NCI-H460 (cell line): ENCODE results near the gene TMTC3. TPM values are rescaled to one million over a fixed set of nuclear protein-coding genes. Genes with fewer than 3 reads are reported as not detected.
"Not testable (repeated sequence)": the region's sequence is repeated elsewhere in the genome, so short reads cannot be mapped to it uniquely, and the experiment has no call there.

Experiments
- DNase-seq: peaks from one replicate; pipeline ENCODE4 v3.0.0-alpha.2; 2016; ENCODE audit warnings: low read depth; ENCODE audit errors: extremely low read depth
- polyA plus RNA-seq: library from polyadenylated mRNA; depleted of rRNA; stranded (reverse); fragments of >200 nt; gene quantifications from 2 replicates; pipeline ENCODE4 v1.2.3, GENCODE V29; 2014; cell fraction: nucleus; rRNA removed
- total RNA-seq: library from RNA; depleted of rRNA; stranded (reverse); fragments of >200 nt; shearing (Covaris generic); gene quantifications from 2 replicates; pipeline ENCODE4 v1.2.3, GENCODE V29; 2014; rRNA removed

Gene TMTC3
- total RNA-seq, result 36.0 and 36.5 TPM in 2 replicates
- 14.0 and 18.4 TPM in 2 replicates for polyA plus RNA-seq

DNA sequence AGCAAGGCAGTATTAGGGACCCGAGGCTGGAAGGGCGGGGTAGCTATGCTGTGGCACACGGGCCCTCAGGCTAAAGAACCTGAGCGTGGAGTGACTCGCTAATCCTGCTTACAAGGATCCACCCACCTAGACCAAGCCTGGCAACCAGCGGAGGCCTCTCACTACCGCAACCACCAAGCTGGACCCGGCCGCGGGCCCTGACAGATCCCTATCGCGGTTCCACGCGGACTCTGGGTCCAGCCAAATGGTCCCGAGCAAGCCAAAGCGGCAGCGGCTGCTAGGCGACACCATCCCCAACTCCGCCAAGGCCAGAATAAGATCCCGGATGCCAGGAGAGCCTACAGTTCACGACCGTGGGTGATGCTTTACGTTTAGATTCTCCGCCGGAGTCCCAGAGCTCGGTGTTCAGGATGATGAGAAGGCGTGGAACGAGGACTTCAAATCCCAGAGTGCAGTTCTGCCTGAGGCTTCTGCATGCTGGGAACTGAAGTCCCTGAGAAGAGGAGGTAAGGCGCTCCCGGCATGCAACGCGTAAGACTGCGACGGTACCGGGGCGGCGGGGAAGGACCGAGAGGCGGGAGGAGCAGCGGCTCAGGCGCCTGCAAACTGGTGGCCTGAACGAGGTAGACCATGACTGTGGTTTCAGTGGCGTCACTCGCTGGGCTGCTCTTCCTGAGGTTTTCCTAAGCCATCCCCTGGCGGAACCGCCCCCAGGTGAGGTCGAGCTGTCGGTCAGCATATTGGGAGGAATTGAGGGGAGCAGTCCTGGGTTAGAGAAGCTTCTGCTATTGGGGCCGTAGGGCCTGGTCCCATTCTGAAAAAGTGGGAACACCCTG lies at the start of gene TMTC3, which contains the start of gene CEP290:
Gene TMTC3, plus strand, starts transcription at position 534 of the 836 bp plus-strand sequence. CDS start 6,009 bp downstream, outside the sequence.
Gene CEP290, minus strand, starts transcription at position 315 of the 836 bp plus-strand sequence. CDS start 781 bp downstream, outside the sequence.
- DNase-seq, result peak; percentile 100

DNA sequence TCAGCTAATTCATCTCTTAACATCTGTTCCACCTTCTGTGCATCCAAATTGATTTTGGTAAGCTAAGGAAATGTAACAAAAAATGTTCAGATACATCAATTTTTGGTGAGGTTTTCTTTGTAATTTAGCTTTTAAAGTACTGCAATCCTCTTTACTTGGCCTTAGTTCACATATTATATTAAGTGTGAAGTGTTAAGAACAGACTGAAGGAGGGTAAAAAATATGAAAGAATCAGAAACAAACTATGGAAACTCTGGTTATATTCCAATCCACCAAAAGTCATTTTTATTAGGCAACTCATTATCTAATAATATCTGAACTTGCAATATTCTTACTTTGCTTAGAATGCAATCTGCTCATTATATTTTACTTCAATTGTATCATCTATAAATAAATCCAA lies 49.3 kb upstream of the TMTC3 start:
- no peak for DNase-seq

DNA sequence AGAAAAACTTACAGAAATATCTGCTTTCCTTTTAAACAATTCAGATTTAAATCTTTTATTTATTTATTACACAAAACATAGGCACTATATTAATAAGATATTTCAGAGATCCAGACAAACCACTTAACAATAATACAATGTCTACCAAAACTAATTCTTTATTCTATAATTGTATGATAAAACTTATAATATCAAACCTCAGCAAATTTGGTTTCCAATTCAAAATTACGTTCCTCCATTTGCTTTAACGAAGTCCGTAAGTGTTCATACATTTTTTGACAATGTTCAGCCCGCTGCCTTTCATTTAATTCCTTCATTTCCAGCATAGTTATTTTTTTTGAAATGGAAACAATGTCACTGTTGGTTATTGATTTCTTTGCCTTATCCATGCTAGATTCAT lies 48.5 kb upstream of the TMTC3 start:
- DNase-seq, result no peak

DNA sequence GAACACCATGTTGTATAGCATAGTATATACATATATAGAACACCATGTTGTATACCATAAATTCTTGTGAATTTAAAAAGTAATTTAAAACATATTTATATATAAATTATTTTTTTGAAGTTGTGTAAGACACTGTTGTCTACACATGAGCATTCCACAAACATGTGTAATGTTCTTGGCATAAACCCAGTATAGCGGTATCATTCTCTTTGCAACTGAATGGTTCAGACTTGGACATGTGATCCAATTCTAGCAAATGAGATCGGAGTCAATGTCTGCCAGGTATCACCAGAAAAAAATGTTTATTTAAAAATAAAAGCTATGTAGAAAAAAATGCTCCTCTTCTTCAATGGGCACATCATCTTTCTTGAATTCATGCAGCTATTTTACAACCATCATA lies 34.1 kb upstream of the TMTC3 start:
- DNase-seq, result no peak

DNA sequence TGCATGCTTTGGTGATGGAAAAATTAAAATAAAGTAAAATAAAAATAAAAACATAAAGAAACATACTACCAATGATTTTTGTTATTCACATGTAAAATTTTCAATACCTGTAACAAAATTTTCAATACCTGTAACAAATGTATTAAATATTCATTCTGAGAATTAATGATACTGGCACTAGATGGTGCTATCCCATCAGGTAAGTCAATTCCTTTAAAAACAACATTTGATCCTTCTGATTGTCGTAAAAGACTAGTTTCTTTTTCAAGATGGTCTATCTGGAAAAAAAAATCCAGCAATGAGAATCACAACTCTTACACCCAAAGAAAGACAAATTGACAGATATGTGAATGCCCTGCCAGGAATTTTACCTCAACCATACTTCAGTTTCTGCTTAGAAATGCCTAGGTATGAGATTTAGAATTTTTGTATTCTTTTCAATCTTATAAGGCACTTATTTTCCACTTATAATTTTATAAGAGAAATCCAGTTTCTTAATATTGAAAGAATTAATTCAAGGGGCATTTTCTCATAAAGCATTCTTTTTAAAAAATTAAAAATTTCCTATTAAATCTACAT lies 30.9 kb upstream of the TMTC3 start:
- DNase-seq, result peak; percentile 45

DNA sequence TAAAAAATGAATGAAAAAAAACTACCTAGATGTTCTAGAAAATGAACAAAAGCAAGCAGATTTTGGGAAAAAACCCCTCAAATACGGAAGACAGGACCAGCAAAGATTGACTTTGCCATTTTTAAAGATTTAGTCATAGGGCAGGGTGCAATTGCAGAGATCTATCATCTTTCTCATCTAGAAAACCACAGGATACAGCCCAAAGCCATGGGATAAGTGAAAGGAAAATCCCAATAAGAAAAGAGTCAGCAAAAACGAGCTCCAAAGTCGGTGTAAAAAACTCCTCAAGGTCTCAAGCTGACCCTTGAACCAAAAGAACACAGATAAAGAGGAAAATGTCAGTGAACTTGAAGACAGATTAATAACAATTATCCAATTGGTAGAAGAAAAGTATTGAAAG lies 28.2 kb upstream of the TMTC3 start:
- DNase-seq, result no peak

DNA sequence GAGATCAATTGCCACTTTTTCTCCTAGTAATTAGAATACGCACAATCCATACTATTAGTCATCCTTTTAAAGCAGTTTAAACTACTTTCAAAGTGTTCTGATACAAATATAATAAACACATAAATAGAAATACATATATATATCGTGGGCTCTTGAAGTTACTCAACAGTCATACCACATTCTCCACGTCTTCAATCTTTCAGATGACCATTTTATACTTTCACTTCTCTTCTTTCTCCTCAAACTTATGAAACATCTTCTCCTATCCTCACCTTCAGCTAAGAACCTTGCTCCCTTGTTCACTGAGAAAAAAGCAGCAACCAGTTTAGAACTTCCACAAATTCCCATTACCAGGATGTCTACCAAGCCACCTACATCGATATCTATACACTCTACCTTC lies 19.4 kb upstream of the TMTC3 start:
- no peak for DNase-seq

DNA sequence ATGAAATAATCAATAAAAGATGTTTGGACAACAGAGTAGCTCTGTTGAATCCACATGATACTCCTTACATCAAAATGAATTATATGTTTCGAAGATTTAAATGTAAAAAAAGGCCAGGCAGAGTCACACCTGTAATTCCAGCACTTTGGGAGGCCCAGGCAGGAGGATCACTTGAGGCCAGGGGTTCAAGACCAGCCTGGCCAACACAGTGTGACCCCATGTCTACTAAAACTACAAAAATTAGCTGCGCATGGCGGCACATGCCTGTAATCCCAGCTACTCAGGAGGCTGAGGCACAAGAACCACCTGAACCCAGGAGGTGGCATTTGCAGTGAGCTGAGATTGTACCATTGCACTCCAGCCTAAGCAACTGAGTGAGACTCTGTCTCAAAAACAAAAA lies 15.0 kb upstream of the TMTC3 start:
- no peak for DNase-seq

DNA sequence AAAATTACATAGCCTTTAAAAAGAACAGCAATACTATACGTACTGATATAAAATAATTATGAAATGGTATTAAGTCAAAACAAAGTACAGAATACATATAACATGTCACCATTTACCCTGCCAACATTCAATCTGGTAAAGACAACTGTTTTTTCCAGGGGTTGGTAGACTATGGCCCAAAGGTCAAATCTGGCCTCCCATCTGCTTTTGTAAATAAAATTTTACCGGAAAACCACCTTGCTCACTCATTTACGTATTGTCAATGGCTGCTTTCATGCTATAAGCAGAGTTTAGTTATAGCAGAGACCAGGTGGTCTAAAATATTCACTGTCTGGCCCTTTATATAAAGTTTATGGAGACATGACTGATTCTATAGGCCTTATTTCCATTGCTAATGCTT lies 14.3 kb upstream of the TMTC3 start:
- DNase-seq, result no peak

DNA sequence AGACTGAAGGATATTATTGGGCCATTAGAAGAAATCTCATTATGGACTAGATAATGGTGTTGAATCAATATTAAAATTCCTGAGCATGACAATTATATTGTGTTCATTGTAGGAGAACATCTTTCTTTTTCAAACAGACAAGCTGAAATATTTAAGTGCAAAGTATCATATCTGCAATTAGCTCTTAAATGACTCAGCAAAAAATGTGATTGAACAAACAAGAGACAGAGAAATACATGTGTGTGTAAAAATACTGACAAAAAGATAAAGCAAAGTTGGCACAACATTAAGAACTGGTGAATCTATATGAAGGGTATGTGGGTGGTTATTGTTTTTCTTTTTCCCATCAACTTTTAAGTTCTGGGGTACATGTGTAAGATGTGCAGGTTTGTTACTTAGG lies 9.7 kb upstream of the TMTC3 start:
- DNase-seq, result peak; percentile 17

DNA sequence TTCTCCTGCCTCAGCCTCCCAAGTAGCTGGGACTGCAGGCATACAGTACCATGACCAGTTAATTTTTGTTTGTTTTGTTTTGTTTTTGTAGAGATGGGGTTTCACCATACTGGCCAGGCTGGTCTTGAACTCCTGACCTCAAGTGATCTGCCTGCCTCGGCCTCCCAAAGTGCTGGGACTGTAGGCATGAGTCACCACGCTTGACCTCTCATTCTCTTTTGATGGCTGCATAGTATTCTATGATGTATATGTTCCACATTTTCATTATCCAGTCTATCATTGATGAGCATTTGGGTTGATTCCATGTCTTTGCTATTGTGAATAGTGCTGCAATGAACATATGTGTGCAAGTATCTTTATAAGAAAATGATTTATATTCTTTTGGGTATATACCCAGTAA lies 8.9 kb upstream of the TMTC3 start:
- not testable (repeated sequence) for DNase-seq

DNA sequence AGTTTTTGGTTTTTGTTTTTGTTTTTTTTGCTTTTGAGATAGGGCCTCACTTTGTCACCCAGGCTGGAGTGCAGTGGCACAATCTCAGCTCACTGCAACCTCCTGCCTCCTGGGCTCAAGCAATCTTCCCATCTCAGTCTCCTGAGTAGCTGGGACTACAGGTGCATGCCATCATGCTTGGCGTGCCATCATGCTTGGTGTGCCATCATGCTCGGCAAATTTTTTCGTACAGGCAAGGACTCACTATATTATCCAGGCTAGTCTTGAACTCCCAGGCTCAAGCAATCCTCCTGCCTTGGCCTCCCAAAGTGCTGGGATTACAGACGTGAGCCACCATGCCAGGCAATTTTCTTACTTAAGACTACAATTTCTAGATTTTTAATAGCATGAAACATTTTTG lies 2.4 kb upstream of the TMTC3 start:
- DNase-seq, result not testable (repeated sequence)

DNA sequence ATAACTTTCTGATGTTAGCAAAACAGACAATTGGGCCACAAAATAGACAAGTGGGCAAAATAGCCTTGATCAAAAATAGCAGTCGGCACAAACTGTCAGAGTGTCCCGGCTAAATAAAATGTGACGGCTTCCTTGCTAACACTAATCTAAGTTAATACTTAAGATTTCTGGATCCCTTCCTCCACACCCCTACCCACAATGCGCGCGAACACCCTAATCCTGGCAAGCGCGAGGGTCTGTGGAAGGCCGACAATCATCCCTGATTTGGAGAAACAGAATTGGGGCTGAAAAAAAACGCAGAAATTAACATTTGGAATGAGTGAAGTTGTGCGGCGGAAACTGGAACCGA lies 708 bp upstream of the TMTC3 start:
- DNase-seq, result no peak

DNA sequence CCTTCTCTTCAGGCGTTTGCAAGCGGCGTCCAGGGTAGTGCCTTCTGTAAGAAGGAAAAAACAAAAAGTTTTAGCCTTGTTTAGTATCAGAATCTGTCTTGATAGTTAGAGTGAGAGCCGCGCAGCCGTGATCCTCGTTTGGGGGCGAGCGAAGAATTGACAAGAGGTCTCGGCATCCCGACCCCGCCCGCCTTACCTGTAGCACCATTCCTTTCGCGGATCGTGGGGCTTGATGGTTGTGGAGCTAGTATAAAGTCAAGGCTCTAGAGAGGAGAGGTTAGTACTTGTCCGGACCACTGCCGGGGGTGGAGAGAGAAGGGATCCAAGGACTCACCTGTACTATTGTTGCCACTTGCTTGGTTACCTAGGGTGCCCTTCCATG lies 494 bp downstream of the TMTC3 start:
- no peak for DNase-seq

DNA sequence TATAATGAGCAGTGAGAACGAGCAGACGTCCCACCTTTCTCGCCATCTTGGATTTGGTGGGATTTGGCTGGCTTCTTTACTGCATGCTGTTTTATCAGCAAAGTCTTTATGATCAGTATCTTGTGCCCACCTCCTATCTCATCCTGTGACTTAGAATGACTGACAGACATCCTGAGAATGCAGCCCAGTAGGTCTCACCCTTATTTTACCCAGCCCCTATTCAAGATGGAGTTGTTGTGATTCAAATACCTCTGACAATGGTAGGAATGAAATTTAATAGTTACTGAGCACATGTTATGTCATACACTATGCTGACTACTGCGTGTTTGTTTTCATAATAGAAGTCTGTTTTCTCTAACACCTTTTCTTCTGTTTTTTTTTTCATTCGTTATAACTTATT lies 1.9 kb downstream of the TMTC3 start:
- no peak for DNase-seq

DNA sequence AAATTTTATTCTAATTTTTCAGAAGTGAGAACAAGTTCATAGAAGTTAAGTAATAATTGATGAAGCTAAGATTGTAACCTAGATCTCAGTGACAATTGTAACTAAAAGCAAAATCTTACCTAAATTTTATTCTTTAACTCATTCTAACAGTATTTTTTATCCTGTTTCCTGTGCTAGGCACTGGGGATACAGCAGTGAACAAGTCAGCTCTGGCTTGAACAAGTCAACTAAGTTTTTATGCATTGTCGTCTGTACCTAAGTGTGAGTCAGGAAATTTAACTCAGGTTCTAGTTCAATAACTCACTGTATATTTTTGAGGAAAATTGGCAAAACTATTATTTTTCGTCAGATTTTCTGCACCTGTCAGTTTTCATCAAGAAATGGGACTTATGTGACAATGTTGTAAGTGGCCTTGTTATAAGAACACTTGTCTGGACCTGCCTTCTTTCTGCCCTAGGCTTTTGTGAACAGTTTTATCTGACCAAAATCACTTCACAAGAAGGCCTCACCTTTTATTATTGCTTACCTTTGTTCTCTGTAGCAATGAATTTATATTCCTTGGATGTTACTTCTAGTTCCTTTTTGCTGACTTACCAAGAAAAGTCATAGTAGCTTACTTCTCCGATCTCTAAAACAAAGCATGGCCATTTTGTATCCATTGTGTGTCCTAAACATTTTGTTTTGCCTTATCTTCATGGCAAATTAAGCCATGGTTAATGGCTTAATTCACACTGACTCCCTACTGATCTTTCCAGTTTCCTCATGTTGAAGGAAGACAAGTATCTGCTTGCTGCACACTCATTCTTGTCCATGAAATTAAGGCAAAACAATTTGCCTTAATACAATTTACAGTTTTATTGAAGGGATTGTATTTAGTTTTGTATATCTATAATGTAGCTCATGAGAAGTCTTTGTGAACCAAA lies 2.7 kb downstream of the TMTC3 start:
- no peak for DNase-seq

DNA sequence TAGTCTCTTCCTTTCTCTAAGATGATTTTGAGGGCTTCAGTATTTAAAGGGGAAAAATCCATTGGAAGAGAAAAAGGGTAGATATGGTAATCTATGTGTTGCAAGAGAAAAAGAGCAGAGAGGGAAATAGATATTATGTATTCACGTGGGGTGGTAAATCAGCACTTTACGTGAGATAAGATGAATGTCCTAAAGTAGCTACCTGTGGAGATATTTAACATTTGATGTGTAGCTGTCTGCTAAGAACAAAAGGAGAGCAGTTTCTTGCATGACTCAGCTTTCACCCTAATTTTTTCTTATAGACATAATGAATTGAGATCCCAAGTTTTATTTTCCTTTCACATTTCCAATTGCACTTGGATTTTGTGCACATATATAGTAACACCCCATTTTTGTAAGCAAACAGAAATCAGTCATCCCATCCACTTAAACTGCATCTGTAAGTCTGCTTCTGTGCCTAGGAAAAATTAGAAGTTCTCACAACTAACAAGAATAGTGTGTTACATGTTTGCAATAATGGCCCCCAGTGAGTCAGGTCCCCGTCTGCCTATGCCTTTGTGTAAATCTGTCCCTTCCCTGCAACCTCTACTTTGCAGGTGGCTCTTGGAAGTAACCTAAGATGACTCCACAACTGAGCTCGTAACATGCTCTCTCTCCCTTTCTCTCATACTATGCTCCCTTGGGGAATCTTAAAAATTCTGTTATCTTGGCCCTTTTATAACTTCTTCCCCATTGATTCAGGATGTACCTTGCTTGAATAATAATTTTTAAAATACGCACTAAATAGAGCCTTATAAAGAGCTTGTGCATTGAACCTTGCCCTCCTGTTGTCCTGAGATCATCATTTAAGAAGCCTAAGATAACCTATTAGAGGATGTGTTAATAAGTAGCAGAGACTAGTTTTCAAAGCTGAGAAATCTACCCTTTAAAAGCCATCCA lies 3.7 kb downstream of the TMTC3 start:
- no peak for DNase-seq

DNA sequence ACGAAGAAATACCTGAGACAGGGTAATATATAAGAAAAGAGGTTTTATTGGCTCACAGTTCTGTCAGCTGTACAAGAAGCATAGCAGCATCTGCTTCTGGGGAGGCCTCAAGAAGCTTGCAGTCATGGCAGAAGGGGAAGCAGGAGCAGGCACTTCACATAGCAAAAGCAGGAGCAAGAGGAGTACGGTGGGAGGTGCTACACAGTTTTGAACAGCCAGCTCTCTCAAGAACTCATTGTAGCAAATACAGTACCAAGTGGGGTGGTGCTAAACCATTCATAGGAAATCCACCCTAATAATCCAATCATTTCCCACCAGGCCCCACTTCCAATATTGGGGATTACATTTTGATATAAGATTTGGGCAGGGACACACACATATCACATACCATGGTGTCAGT lies 8.0 kb downstream of the TMTC3 start:
- no peak for DNase-seq

DNA sequence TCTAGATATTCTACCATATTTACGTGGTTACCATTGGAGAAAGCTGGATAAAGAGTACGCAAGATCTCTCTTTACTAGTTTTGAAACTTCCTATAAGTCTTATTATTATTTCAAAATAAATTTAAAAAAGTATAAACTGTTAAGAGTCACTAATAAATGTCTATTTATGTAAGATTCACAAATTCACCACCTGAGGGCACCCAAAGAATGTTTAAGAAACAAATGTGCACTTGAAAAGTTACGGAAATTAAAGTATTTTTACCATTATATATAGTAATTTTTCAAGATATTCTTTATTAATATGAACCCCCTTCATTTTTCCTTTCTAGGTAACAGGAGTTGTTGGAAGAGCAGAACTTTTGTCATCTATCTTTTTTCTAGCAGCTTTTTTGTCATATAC lies 11.9 kb downstream of the TMTC3 start:
- peak; percentile 30 for DNase-seq

DNA sequence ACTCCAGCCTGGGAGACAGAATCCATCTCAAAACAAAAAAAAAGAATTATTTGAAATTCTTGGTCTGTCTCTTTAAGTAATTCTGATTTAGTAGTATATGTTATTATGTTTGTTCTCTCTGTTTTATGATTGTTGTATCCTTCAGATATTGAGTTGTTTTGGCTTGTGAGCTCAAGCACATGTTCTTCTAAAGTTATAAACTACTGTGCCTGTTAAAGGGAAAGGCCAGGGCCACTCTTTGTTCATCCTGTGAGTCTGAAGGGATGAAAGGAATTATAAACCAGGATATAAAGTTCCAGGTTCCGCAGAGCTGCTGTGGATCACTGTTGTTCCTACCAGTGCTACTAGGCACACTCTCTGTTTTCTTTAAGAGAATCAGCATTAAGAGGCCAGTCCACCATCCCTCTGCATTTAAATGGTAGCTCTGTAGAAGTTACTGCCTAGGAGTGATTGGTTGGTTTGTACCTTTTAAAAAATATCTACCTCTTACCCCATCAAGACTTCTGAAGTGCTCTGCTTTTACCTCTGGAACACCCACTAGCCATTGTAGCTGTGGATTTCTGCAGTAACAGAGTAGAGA lies 14.1 kb downstream of the TMTC3 start:
- no peak for DNase-seq
